Stimulated activated CD4-positive, alpha-beta T cell treated with anti-CD3 and anti-CD28 coated beads, Interleukin-15, amount 100 ng/mL, for 24 hours (primary cell): ENCODE measurements around the gene CCDC158.
"Not testable (repeated sequence)": the region's sequence is repeated elsewhere in the genome, so short reads cannot be mapped to it uniquely, and the experiment has no call there.

ENCODE experiments used
- DNase-seq: peaks from one replicate; pipeline ENCODE4 v3.0.0-alpha.2; 2020

CCDC158 gene

GRCh38 chr4:76420762-76421581 lies at the start of gene CCDC158:
TSS of gene CCDC158 (minus strand) at chr4:76421141. CDS start at chr4:76403207, 17,934 bp downstream.
- peak; percentile 24 for DNase-seq

DNA sequence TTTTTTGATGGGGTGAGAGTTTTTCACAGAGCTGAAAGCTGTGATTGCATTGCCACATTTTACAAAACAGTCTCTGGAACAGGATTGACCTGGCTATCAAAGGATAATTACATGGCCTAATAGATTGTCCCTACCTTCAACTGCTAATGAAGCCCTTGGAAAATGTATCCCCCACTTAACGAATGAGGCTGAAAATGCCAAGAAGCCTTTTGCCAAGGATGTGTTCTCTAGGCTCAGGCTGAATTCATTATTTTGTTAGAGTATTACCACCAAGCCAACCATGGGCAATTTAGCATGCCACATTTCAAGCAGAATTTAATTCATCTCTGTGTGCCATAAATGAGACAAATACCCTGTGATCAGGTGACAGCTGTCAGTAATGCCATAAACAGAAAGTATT lies 49.6 kb upstream of the CCDC158 start:
- DNase-seq, result no peak

- no peak for DNase-seq
These were observed 49.1 kb upstream of the CCDC158 start for GRCh38 chr4:76470064-76470463.

DNA sequence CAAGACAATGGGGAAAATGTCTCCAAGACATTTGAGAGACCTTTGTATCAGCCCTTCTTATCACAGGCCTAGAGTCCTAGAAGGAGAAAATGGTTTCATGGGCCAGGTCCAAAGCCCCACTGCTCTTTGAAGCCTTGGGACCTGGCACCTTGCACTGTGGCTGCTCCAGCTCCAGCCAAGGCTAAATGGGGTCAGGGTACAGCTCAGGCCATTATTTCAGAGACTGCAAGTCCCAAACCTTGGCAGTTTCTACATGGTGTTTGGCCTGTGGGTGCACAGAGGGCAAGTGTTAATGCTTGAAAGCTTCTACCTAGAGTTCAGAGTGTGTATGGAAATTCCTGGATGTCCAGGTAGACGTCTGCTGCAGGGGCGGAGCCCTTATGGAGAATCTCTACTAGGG lies 42.6 kb upstream of the CCDC158 start:
- DNase-seq, result no peak

GRCh38 chr4:76459291-76459723 lies 38.4 kb upstream of the CCDC158 start:
- no peak for DNase-seq

GRCh38 chr4:76458825-76459224 lies 37.9 kb upstream of the CCDC158 start:
- DNase-seq, result no peak

DNA sequence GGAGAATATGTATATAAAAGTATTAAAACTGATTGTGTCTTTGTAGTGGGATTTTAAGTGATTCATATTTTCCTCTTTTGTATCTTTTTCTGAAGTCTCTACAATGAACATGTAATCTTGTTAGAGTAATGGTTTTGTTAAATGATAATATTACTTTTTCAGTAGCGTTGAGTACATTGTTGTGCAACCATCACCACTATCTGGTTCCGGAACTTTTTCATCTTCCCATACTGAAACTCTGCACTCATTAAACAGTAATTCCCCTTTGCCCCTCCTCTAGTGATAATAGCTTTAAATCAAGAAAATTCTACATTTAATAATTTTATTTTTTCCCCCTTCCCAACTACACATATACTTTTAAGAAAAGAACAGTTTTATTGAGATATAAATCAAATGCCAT lies 37.4 kb upstream of the CCDC158 start:
- no peak for DNase-seq

DNA sequence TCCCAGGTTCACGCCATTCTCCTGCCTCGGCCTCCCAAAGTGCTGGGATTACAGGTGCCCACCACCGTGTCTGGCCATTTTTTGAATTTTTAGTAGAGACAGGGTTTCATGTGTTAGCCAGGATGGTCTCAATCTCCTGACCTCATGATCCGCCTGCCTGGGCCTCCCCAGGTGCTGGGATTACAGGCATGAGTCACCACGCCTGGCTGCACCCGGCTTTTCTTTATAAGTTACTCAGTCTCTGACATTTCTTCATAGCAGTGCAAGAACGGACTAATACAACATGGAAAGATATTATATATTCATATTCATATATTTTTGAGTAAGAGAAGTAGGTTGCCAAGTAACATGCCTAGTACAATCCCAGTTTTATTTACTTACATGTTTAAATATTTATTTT lies 36.9 kb upstream of the CCDC158 start:
- no peak for DNase-seq

DNA sequence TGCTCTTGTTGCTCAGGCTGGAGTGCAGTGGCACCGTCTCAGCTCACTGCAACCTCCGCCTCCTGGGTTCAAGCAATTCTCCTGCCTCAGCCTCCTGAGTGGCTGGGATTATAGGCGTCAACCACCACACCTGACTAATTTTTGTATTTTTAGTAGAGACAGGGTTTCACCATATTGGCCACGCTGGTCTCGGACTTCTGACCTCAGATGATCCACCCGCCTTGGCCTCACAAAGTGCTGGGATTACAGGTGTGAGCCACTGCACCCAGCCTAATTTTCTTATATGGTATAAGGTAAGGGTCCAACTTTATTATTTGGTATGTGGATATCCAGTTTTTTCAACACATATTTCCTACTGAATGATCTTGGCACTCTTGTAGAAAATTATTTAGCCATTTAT lies 33.1 kb upstream of the CCDC158 start:
- not testable (repeated sequence) for DNase-seq

- no peak for DNase-seq
These were observed 32.3 kb upstream of the CCDC158 start for GRCh38 chr4:76453232-76453631.

DNA sequence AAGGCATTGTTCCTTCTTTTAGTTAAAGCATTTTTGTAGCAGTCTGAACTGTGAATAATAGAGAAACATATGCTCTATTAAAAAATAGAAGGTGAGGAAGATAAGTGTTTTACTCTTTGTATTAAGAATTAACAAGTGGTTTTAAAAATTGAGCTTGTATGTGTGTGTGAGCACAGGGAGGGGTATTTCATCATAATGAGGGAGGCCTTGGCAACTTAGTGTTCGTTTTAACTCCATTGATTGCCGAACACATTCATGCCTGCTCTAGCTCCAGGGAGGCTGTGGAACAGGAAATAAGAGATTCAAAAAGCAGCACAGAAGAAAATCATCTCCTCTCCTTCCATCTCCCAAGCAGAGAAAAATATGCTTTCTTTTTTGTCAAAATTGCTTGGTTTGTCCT lies 28.9 kb upstream of the CCDC158 start:
- DNase-seq, result no peak

- DNase-seq, result no peak
These were observed 28.4 kb upstream of the CCDC158 start for GRCh38 chr4:76449362-76449767.

GRCh38 chr4:76448211-76448610 lies 27.3 kb upstream of the CCDC158 start:
- DNase-seq, result no peak

DNA sequence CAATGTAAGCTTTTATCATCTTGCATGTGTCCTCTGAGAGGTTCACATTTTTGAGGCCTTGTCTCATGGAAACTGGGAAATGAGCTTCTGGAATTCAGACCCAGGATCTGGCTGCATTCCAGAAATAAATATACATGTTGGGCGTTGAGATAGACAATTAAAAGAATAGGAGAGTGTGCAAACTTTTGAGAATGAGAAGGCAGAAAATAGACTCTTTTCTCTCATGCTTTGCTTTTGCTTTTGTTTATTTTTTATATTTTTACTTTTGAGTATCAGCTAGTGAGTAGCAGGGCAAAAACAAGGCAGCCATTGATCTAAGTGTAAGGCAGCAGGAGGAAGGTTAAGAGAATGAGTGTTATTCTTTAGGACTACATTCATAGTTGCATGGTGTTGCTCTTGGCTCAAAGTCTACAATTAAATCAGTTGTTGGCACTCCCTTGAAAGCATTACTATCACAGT lies 26.5 kb upstream of the CCDC158 start:
- DNase-seq, result no peak

- no peak for DNase-seq
These were observed 25.0 kb upstream of the CCDC158 start for GRCh38 chr4:76445911-76446310.

DNA sequence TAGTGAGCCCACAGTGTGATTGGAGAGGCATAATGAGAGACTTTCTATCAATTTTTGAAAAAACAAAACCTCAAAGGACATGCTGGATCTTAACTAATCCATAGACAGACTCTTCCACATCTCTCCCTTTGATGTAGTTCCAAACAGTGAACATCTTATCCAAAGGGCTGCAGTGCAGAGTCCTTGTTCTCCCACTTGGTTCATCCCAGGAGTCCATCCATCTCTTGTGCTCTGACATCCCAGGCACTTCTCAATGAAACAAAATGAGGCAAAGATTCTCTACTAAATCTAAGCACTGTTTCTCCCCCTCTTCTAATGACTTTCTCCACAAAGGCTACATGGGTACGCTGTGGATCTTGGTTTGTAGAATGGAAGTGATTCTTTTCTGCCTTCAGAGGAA lies 22.4 kb upstream of the CCDC158 start:
- no peak for DNase-seq

- no peak for DNase-seq
These were observed 21.9 kb upstream of the CCDC158 start for GRCh38 chr4:76442807-76443206.

DNA sequence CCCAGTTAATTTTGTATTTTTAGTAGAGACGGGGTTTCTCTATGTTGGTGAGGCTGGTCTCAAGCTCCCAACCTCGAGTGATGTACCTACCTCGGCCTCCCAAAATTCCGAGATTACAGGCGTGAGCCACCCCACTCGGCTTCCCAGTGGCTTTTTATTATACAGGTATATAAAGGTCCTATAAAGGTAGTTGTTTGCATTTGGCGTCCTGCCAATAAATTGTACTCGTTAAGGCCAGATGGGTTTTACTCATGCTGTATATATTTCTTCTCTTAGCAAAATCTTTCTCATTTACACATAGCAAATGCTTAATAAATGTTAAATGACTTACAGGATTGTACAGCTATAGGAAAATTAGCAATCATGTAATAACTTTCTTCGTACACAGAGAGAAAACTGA lies 20.9 kb upstream of the CCDC158 start:
- no peak for DNase-seq

DNA sequence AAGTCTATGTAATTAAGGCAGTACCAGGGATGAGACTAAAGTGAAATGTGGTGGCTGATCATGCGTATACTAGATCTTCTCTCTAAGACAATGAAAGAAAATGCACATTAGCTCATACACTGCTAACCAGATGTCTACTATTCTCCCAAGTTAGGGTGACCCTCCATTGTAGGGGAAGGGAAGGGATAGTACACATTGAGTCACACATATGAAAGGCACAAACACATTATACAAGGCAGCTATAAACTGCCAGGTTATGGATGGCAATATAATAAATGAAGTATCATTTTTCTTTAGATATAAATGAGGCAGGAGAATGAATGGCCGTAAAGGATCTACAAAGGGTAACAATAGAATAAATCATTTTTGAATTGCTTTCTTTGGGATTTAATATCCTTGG lies 18.6 kb upstream of the CCDC158 start:
- no peak for DNase-seq

DNA sequence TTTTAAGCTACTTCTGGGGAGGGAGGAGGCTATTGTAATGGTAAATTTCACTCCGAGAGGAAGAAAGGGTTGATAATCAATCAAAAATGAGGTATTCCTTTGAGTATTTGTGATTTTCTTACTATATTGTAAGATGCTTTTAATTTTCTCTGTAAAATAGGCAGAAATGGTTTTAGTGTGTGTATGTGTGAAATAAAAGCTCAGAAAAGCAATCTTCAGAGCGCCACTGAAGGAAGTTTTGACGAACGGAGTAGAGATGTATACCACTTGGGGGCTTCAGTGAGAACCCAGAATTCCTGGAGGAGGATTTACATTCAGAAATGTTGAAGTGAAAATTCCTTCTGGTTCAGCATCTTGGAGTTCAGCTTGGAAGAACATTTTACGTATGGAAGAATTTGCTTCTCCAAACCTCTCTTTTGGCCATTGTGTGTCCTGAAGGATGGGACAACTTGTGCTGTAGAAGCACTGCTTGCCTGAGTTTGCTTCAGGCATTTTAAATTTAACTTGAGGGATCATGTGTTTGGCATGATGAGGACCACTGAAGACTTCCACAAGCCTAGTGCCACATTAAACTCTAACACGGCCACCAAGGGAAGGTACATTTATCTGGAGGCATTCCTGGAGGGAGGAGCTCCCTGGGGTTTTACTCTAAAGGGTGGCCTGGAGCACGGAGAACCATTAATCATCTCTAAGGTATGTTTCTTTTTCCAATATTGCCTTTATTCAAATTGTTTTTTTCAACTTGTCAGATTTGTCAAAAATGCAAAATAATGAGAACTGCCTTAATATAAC lies 14.8 kb upstream of the CCDC158 start:
- DNase-seq, result no peak

- DNase-seq, result no peak
These were observed 14.1 kb upstream of the CCDC158 start, which contains the start of gene SHROOM3 for GRCh38 chr4:76434901-76435527. TSS of gene SHROOM3 (plus strand) at chr4:76435229. CDS start at chr4:76436053, 824 bp downstream.

DNA sequence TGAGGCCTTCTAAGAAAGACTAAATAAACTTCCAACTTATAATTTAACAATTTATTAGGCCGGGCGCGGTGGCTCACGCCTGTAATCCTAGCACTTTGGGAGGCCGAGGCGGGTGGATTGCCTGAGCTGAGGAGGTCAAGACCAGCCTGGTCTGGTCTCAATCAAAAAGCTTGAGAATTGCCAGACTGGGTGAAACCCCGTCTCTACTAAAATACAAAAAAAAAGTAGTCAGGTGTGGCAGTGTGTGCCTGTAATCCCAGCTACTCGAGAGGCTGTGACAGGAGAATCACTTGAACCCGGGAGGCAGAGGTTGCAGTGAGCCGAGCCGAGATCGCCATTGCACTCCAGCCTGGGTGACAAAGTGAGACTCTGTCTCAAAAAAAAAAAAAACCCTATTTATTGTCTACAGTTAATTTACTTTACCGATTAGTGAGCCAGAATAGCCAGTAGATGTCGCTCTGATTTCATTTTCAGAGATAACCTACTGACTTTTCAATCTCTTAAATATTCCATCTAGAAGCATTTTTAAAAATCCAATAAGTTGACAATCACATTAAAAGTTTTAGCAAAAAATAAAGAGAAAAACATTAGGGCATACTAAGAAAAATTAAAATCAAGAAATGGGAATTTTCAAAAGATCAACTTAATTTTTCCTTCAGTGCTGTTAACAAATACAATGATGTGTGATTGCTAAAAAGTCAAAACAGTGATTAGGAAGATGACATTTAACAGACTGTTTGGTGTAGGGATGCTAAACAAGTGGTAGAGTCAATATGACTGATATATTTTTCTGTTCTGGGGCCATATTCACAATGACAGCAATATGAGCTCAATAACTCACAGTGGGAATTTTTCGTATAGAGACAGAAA lies 9.8 kb upstream of the CCDC158 start:
- DNase-seq, result no peak
